Dermis blood vessel endothelial cell (primary cell): ENCODE measurements around the gene SEZ6L. TPM values are rescaled to one million over a fixed set of nuclear protein-coding genes. Genes with fewer than 3 reads are reported as not detected.
A peak's percentile ranks its signal among the peaks of the same experiment; 100 is the strongest.

Experiments
- DNase-seq: peaks from one replicate; pipeline ENCODE4 v3.0.0; 2010
- total RNA-seq: library from RNA; depleted of rRNA; stranded (reverse); fragments of >200 nt; gene quantifications from 2 replicates; pipeline ENCODE4 v1.2.3, GENCODE V29; 2014

SEZ6L gene
- total RNA-seq, 1 donor from 2014 or later: not detected

DNA sequence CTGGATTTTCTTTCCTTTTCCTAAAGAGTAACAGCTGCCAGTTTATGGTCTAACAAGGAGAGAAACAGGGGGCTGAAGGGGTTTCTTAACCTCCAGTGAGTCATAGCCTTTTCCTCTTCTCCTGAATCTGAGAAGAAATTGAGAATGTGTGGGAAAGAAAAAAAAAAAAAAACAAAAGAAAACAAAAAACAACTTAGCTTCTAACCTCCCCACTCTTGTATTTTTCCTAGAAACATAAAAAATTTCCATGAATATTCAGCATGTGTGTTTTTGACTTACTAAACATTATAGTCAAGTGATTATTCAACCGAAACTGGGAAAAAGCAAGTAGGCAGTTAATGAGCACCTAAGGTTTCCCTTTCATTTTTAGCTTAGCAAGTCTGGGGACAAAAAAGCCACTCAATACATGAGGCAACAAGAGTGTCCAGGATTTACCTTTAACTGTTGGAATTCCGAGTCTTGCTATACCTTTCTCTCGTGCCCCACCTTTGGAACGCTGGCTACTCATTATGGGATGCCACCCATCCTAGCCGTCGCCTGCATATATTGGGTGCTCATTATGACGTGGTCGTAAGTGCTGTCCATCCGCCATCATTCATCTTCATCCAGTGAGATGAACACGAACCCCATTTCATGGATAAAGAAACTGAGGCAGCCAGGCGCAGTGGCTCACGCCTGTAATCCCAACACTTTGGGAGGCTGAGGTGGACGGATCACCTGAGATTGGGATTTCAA lies 262.2 kb downstream of the SEZ6L start:
- peak; percentile 32 for DNase-seq

DNA sequence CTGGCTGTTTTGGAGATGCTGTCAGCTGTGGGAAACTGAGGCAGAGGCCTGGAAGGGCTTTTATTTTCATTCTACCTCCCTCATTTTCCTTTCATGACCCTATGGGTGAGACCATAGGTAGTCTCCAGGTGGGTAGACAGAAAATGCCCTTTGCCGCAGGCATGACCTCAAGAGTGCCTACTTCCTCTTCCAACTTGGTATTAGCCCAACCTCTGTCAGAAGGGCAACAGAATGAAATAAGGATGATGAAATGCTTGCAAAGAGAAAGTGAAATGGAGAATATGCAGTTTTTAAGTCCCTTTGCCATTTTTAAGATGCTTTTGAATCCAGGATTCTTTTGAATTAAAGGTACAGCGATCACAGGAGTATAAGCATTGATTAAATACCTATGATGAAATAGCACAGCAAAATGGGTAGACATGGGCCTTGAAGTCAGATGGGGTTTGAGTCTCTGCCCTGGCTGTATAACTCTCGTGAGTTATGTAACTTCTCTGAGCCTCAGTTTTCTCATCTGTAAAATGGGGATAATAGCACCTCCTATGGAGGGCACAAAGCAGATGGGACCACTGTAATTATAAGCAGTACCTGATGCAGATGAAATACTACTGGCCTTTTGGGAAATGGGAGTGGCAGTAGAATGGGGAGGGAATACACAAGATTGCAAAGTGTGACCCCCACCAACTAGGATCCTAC lies 263.5 kb downstream of the SEZ6L start:
- no peak for DNase-seq
